Measurements from ENCODE around the gene LHX8.

LHX8 gene

GRCh38 chr1:75203415-75204277 is 69.5 kb downstream of the LHX8 start:
- no peak overlapping the region for H3K27ac ChIP-seq (ENCODE audit: low read depth, low read length)
- no peaks in the 10 kb centered on the region for H3K4me1 ChIP-seq (ENCODE audit: control insufficient read depth in 5 of 5, insufficient read depth in 5 of 5, low read length in 5 of 5)
- no peaks in the 10 kb centered on the region for H3K9me3 ChIP-seq (ENCODE audit: control insufficient read depth in 5 of 5, low read length in 5 of 5)
- peaks cover 0 to 3% (median under 1%) of the 10 kb centered on the region in 5 donors for H3K27me3 ChIP-seq (ENCODE audit: control insufficient read depth in 5 of 5, insufficient read depth in 4 of 5, low read length in 5 of 5)
- no peak overlapping the region for H3K9ac ChIP-seq (ENCODE audit: low read length in 5 of 5)
- no peak overlapping the region for H3K4me3 ChIP-seq (ENCODE audit: low read depth in 1 of 5, low read length in 5 of 5)
- H3K36me3 ChIP-seq (ENCODE audit: control insufficient read depth in 5 of 5, insufficient read depth in 5 of 5, low read length in 5 of 5) = no peaks in the 10 kb centered on the region

DNA sequence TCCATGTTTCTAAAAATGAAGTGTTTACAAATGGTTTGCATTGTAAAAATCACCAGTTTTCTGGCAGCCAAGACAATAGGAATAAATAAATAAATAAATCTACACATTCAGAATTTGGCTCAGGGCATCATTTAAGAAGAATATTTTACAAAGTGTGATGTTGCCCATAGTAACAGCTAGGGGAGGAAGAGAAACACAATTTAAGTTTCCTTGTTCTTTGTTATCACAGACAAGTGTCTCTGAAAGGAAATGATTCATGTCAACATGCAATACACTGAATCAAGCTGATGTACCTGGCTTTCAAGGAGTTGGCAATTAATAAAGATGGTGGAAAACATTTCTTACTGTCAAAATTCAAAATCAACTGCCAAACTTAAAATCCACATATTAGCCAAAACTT is 74.7 kb downstream of the LHX8 start:
- Histone ChIP-seq H3K9me3 (ENCODE audit: control insufficient read depth in 5 of 5, low read length in 5 of 5) (no peaks in the 10 kb centered on the region), H3K4me3 (ENCODE audit: low read depth in 1 of 5, low read length in 5 of 5) (no peak overlapping the region), H3K9ac (ENCODE audit: low read length in 5 of 5) (no peak overlapping the region), H3K27me3 (ENCODE audit: control insufficient read depth in 5 of 5, insufficient read depth in 4 of 5, low read length in 5 of 5) (peaks cover 0 to 3% (median 0%) of the 10 kb centered on the region in 5 donors), H3K4me1 (ENCODE audit: control insufficient read depth in 5 of 5, insufficient read depth in 5 of 5, low read length in 5 of 5) (no peaks in the 10 kb centered on the region), H3K36me3 (ENCODE audit: control insufficient read depth in 5 of 5, insufficient read depth in 5 of 5, low read length in 5 of 5) (no peaks in the 10 kb centered on the region), H3K27ac (ENCODE audit: low read depth, low read length) (no peak overlapping the region)

Data from subcutaneous abdominal adipose tissue (tissue), 5 donors.